Stimulated activated naive CD4-positive, alpha-beta T cell (primary cell): ENCODE data around the gene TAS2R16.

Experiments used
- DNase-seq, 6 experiments: peaks; one replicate each; lab custom pipeline; 2025; lab: John Stamatoyannopoulos, UW

The TAS2R16 gene

GRCh38 chr7:122995600-122995999, at the start of gene TAS2R16:
TAS2R16 (minus strand) TSS chr7:122995700; CDS start chr7:122995634, 66 bp downstream.
- no peak for DNase-seq

- DNase-seq: no peak
These were observed 48.1 kb upstream of the TAS2R16 start for GRCh38 chr7:123043642-123044041.

DNA sequence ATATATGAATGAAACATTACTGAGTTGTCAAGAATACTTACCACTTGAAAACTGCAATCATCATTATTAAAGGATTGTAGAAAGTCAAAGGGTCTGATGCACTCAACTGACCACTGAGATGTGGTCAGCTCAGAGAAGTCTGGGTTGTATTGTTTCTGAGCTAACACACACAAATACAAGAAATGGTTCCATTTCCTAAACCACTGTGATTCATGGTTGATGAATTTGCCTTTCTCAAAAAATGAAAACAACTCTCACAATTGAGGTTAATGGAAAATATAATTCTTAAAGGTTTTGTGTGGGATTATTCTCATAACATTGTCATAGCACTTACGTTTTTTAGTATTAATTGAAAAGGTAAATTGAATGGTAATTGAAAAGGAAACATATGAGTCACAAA, 45.6 kb upstream of the TAS2R16 start:
- no peak for DNase-seq

DNA sequence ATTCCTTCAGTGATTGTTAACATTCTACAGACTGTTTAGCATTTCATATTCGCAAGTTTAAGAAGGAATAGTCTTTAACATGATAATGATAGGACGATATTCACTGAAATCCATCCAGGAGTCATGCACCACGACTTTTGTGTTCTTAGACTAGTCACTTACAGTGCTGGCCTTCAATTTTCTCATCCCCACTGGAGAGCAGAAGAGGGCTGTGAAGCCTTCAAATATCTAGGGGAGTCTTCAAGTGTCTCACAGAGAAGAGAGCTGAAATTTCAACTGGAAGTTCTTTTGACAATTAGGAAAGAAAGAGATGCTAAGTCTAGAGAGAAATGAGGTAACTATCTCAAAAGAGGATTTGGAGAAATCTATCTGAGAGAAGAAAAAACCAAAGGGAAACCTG, 43.8 kb upstream of the TAS2R16 start:
- DNase-seq: no peak

DNA sequence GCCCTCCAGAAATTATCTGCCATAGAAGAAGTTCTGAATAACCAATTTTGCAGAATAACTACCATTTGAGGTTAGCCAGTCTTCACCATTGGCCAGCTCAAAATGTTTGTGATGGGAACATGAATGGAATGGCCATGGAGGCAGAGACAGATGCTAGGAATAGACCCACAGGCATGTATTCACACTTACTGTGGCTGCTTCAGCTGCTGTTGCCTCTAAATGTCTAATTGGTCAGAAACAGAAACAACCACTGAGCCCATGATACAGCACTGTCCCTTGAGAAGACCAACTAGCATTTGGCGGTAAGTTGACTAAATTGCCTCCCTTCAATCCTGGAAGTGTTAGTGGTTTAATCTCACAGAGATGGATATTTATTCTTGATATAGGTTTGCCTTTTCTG, 38.6 kb upstream of the TAS2R16 start:
- no peak for DNase-seq

- DNase-seq: no peak
These were observed 35.1 kb upstream of the TAS2R16 start for GRCh38 chr7:123030631-123031030.

- DNase-seq: no peak
These were observed 32.8 kb upstream of the TAS2R16 start for GRCh38 chr7:123028339-123028738.

GRCh38 chr7:123026251-123026650, 30.8 kb upstream of the TAS2R16 start:
- no peak for DNase-seq

DNA sequence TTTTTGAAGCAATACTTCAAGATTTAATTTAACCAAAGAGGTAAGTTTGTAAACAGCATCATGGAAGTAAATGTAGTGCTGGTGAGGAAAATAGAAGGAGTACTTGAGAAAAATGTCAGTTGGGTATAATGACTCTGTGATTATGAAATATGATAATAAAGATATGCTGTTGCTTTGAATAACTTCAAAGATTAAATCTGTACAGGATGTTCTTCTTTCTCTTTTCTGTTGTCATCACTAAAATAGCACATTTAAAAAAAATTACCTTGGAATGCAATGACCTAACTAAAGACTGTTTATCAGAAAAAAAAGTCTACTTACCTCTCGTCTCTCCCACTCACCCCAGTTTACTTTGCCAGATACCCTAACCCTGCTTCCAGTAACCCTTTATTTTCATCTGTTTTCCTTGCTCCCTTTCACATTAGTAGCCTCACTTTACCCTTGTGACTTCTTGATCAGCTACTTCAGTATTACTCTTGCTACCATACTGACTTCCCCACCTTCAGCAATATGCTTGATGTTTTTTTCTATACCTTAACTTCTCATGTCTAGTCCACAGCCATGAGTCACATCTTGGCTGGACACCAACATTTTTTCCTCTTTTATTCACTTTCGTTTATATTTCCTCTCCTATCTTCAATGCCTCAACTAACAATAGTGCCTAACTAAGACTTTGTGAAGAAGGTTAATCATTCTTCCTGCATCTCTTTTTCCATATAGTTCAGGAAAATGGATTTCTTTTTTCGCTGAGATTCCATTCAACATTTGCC, 29.7 kb upstream of the TAS2R16 start:
- DNase-seq: no peak

- no peak for DNase-seq
These were observed 27.6 kb upstream of the TAS2R16 start for GRCh38 chr7:123023126-123023525.

GRCh38 chr7:123022576-123022975, 27.1 kb upstream of the TAS2R16 start:
- no peak for DNase-seq

- no peak for DNase-seq
These were observed 16.9 kb upstream of the TAS2R16 start for GRCh38 chr7:123012435-123012834.

DNA sequence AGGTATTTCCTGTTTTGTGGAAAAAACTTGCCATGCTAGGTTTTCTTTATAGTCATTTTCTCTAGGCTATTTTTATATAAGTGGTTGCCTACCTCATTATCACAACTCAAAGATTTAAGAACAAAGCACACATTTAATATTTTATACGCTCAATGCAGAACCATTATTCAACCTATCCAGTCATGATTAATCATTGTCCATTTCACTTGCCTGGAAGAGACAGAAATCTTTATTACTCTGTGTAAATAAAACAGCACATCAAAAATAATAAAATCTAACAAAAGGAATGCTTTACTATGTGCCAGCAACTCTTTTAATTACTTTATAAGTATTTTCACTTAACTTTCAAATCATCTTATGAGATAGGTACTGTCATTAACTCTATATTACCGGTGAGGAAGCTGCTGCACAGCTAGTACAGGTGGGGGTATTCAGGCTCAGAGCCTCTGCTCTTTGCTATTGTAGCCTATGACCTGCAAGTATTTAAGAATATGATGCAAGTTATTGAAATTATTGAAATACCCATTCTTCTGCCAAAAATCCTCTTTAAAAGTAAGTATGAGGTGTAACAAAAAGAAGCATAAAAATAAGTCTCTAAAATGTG, 16.4 kb upstream of the TAS2R16 start:
- no peak for DNase-seq

- DNase-seq: no peak
These were observed 9.4 kb upstream of the TAS2R16 start for GRCh38 chr7:123004931-123005330.

GRCh38 chr7:123003539-123004126, 8.1 kb upstream of the TAS2R16 start:
- DNase-seq: no peak

- no peak for DNase-seq
These were observed 5.9 kb downstream of the TAS2R16 start for GRCh38 chr7:122989577-122989976.

DNA sequence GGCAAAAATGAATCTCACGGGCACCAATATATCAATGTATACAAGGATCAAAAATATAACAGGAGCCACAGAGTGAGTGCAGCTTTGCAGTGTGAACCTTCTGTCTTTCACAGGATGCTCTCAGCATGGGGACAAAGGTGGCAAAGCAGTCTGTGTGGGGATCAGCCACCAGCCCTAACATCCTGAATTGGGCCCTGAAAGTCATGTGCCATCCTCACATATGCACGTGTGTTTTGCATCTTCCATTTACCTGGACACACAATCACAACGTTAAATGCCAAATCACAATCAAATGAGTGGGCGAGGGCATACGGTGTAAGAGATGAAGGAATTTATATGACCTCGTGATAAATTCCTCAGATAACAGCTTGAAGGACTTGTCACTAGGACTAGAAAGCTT, 6.5 kb downstream of the TAS2R16 start:
- no peak for DNase-seq

GRCh38 chr7:122988333-122988732, 7.2 kb downstream of the TAS2R16 start:
- DNase-seq: no peak

- DNase-seq: no peak
These were observed 8.0 kb downstream of the TAS2R16 start for GRCh38 chr7:122987463-122987862.

- no peak for DNase-seq
These were observed 11.5 kb downstream of the TAS2R16 start for GRCh38 chr7:122984021-122984420.

GRCh38 chr7:122983261-122983660, 12.2 kb downstream of the TAS2R16 start:
- DNase-seq: no peak

- DNase-seq: no peak
These were observed 20.2 kb downstream of the TAS2R16 start for GRCh38 chr7:122975341-122975740.

GRCh38 chr7:122974229-122974628, 21.3 kb downstream of the TAS2R16 start:
- DNase-seq: no peak
